HUES48 (cell line): ENCODE results near the gene C3orf33.

Experiments used
- H3K27ac ChIP-seq: one replicate; pipeline ENCODE4 v1.7.0; 2013; ENCODE audit warnings: low read depth, low read length, inconsistent platforms
- H3K27me3 ChIP-seq: 2 replicates; pipeline ENCODE4 v1.6.1; 2013; ENCODE audit warnings: mild to moderate bottlenecking, low read length; ENCODE audit not compliant: control insufficient read depth, insufficient read depth
- H3K36me3 ChIP-seq: 2 replicates; pipeline ENCODE4 v1.6.1; 2013; ENCODE audit warnings: low read length; ENCODE audit not compliant: control insufficient read depth, insufficient read depth
- H3K4me1 ChIP-seq: 2 replicates; pipeline ENCODE4 v1.6.1; 2013; ENCODE audit warnings: mild to moderate bottlenecking, low read length; ENCODE audit not compliant: control insufficient read depth, insufficient read depth
- H3K4me3 ChIP-seq: 2 replicates; pipeline ENCODE4 v1.5.1; 2013; ENCODE audit warnings: mild to moderate bottlenecking, low read depth, low read length
- H3K9ac ChIP-seq: 2 replicates; pipeline ENCODE4 v1.6.1; 2013; ENCODE audit warnings: mild to moderate bottlenecking, low read depth, low read length, moderate library complexity
- H3K9me3 ChIP-seq: 2 replicates; pipeline ENCODE4 v1.6.1; 2013; ENCODE audit warnings: low read length; ENCODE audit not compliant: control insufficient read depth, insufficient read depth

C3orf33 gene

GRCh38 chr3:155782390-155782953 is 23.6 kb downstream of the C3orf33 start:
- H3K4me3 ChIP-seq, result no peak overlapping the region
- H3K27ac ChIP-seq, result no peak overlapping the region
- H3K9ac ChIP-seq, result no peak overlapping the region
- no peaks in the 10 kb centered on the region for H3K4me1 ChIP-seq
- no peaks in the 10 kb centered on the region for H3K27me3 ChIP-seq
- H3K9me3 ChIP-seq, result no peaks in the 10 kb centered on the region
- no peaks in the 10 kb centered on the region for H3K36me3 ChIP-seq

- Histone ChIP-seq H3K4me3 (no peak overlapping the region), H3K9ac (no peak overlapping the region), H3K4me1 (no peaks in the 10 kb centered on the region), H3K36me3 (no peaks in the 10 kb centered on the region), H3K27me3 (no peaks in the 10 kb centered on the region), H3K9me3 (no peaks in the 10 kb centered on the region), H3K27ac (no peak overlapping the region)
Observed at GRCh38 chr3:155780291-155780690, 25.8 kb downstream of the C3orf33 start.

GRCh38 chr3:155778462-155778861 is 27.6 kb downstream of the C3orf33 start:
- Histone ChIP-seq H3K9me3 (no peaks in the 10 kb centered on the region), H3K36me3 (no peaks in the 10 kb centered on the region), H3K27ac (no peak overlapping the region), H3K4me3 (no peak overlapping the region), H3K4me1 (no peaks in the 10 kb centered on the region), H3K27me3 (no peaks in the 10 kb centered on the region), H3K9ac (no peak overlapping the region)

- no peak overlapping the region for H3K4me3 ChIP-seq
- no peaks in the 10 kb centered on the region for H3K4me1 ChIP-seq
- no peak overlapping the region for H3K27ac ChIP-seq
- 0 out of 2 replicates have a peak, but pooled peaks cover 3% of the 10 kb centered on the region for H3K36me3 ChIP-seq
- no peaks in the 10 kb centered on the region for H3K9me3 ChIP-seq
- H3K9ac ChIP-seq, result no peak overlapping the region
- no peaks in the 10 kb centered on the region for H3K27me3 ChIP-seq
Observed at GRCh38 chr3:155772801-155773200, 33.3 kb downstream of the C3orf33 start.

GRCh38 chr3:155771126-155771525 is 35.0 kb downstream of the C3orf33 start:
- Histone ChIP-seq H3K9me3 (no peaks in the 10 kb centered on the region), H3K9ac (no peak overlapping the region), H3K4me1 (no peaks in the 10 kb centered on the region), H3K4me3 (no peak overlapping the region), H3K27ac (no peak overlapping the region), H3K36me3 (0 out of 2 replicates have a peak, but pooled peaks cover 3% of the 10 kb centered on the region), H3K27me3 (no peaks in the 10 kb centered on the region)

GRCh38 chr3:155766206-155766605 is 39.9 kb downstream of the C3orf33 start:
- no peaks in the 10 kb centered on the region for H3K27me3 ChIP-seq
- no peaks in the 10 kb centered on the region for H3K4me1 ChIP-seq
- no peak overlapping the region for H3K4me3 ChIP-seq
- no peak overlapping the region for H3K9ac ChIP-seq
- 0 out of 2 replicates have a peak, but pooled peaks cover 3% of the 10 kb centered on the region for H3K36me3 ChIP-seq
- no peaks in the 10 kb centered on the region for H3K9me3 ChIP-seq
- no peak overlapping the region for H3K27ac ChIP-seq

GRCh38 chr3:155763870-155764463 is 42.1 kb downstream of the C3orf33 start:
- H3K27me3 ChIP-seq, result no peaks in the 10 kb centered on the region
- no peak overlapping the region for H3K27ac ChIP-seq
- H3K4me3 ChIP-seq, result no peak overlapping the region
- H3K36me3 ChIP-seq, result no peaks in the 10 kb centered on the region
- no peak overlapping the region for H3K9ac ChIP-seq
- no peaks in the 10 kb centered on the region for H3K4me1 ChIP-seq
- H3K9me3 ChIP-seq, result no peaks in the 10 kb centered on the region

- Histone ChIP-seq H3K4me3 (no peak overlapping the region), H3K36me3 (no peaks in the 10 kb centered on the region), H3K27ac (no peak overlapping the region), H3K9ac (no peak overlapping the region), H3K4me1 (no peaks in the 10 kb centered on the region), H3K9me3 (no peaks in the 10 kb centered on the region), H3K27me3 (no peaks in the 10 kb centered on the region)
Observed at GRCh38 chr3:155760653-155761052, 45.4 kb downstream of the C3orf33 start.

GRCh38 chr3:155757577-155757976 is 48.5 kb downstream of the C3orf33 start:
- Histone ChIP-seq H3K27me3 (no peaks in the 10 kb centered on the region), H3K4me3 (no peak overlapping the region), H3K9ac (no peak overlapping the region), H3K4me1 (0 out of 2 replicates have a peak, but pooled peaks cover under 1% of the 10 kb centered on the region), H3K9me3 (no peaks in the 10 kb centered on the region), H3K27ac (no peak overlapping the region), H3K36me3 (no peaks in the 10 kb centered on the region)

GRCh38 chr3:155753038-155753639 is 52.9 kb downstream of the C3orf33 start:
- no peak overlapping the region for H3K4me3 ChIP-seq
- H3K9me3 ChIP-seq, result no peaks in the 10 kb centered on the region
- no peak overlapping the region for H3K27ac ChIP-seq
- H3K4me1 ChIP-seq, result peaks cover 28% of the 10 kb centered on the region
- no peak overlapping the region for H3K9ac ChIP-seq
- no peaks in the 10 kb centered on the region for H3K27me3 ChIP-seq
- no peaks in the 10 kb centered on the region for H3K36me3 ChIP-seq

GRCh38 chr3:155748611-155749365 is 57.3 kb downstream of the C3orf33 start:
- Histone ChIP-seq H3K9ac (no peak overlapping the region), H3K27me3 (no peaks in the 10 kb centered on the region), H3K9me3 (no peaks in the 10 kb centered on the region), H3K4me1 (peaks cover 50% of the 10 kb centered on the region), H3K36me3 (no peaks in the 10 kb centered on the region), H3K4me3 (no peak overlapping the region), H3K27ac (no peak overlapping the region)
